ENCODE data around the gene CALHM5.

DNA sequence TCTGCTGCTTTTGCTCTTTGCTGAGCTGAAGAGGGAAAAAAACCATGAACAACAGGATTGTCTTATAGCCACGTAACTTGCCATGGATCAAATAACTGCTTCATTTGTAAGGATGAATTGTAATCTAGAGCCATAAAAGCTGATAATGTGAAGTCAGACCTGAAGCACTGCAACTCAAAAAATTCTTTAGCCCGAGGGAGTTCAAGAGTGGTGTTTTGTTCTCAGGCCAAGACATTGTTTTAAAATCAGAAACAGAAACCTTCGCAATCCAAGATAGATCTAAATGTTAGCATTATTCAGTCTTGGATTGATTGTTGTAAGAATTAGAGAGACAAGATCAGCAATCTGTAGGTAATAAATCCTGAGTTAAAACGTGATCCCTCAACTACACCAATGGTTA is 34.2 kb downstream of the CALHM5 start, which contains the start of gene TRAPPC3L:
- TF ChIP-seq, protein P1, sequence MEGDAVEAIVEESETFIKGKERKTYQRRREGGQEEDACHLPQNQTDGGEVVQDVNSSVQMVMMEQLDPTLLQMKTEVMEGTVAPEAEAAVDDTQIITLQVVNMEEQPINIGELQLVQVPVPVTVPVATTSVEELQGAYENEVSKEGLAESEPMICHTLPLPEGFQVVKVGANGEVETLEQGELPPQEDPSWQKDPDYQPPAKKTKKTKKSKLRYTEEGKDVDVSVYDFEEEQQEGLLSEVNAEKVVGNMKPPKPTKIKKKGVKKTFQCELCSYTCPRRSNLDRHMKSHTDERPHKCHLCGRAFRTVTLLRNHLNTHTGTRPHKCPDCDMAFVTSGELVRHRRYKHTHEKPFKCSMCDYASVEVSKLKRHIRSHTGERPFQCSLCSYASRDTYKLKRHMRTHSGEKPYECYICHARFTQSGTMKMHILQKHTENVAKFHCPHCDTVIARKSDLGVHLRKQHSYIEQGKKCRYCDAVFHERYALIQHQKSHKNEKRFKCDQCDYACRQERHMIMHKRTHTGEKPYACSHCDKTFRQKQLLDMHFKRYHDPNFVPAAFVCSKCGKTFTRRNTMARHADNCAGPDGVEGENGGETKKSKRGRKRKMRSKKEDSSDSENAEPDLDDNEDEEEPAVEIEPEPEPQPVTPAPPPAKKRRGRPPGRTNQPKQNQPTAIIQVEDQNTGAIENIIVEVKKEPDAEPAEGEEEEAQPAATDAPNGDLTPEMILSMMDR (IDR thresholded peaks at IDR 0.05) = no peak
- TF ChIP-seq POLR2A (IDR thresholded peaks at IDR 0.05) = no peak
